Activated T-helper 1 cell treated with anti-CD3 and anti-CD28 coated beads, Interleukin-2, amount 50 U/mL, for 16 hours (primary cell): ENCODE data around the gene ARID4B.
"Not testable (repeated sequence)": the region's sequence is repeated elsewhere in the genome, so short reads cannot be mapped to it uniquely, and the experiment has no call there.

Experiments
- DNase-seq, 2 donors: peaks; one replicate each; pipeline ENCODE4 v3.0.0-alpha.2; 2020; ENCODE audit warnings: low read depth in 1 of 2, low spot score in 1 of 2

ARID4B gene

GRCh38 chr1:235299169-235299858 is 28.7 kb downstream of the ARID4B start:
- DNase-seq: no peak

- DNase-seq: no peak
These were observed 29.2 kb downstream of the ARID4B start for GRCh38 chr1:235298758-235299157.

- DNase-seq: no peak
These were observed 30.4 kb downstream of the ARID4B start for GRCh38 chr1:235297579-235297978.

GRCh38 chr1:235296729-235297128 is 31.2 kb downstream of the ARID4B start:
- no peak for DNase-seq

- no peak for DNase-seq
These were observed 32.1 kb downstream of the ARID4B start for GRCh38 chr1:235295902-235296350.

GRCh38 chr1:235293322-235293942 is 34.5 kb downstream of the ARID4B start:
- no peak for DNase-seq

- DNase-seq: no peak
These were observed 35.2 kb downstream of the ARID4B start for GRCh38 chr1:235292790-235293189.

- no peak for DNase-seq
These were observed 36.3 kb downstream of the ARID4B start for GRCh38 chr1:235291599-235292091.

- DNase-seq: no peak
These were observed 37.1 kb downstream of the ARID4B start for GRCh38 chr1:235290740-235291502.

- no peak for DNase-seq
These were observed 37.9 kb downstream of the ARID4B start for GRCh38 chr1:235289859-235290739.

GRCh38 chr1:235287208-235287882 is 40.6 kb downstream of the ARID4B start:
- no peak for DNase-seq

- DNase-seq: no peak
These were observed 41.3 kb downstream of the ARID4B start for GRCh38 chr1:235286667-235287066.

GRCh38 chr1:235284231-235284769 is 43.7 kb downstream of the ARID4B start:
- DNase-seq: no peak

- DNase-seq: not testable (repeated sequence)
These were observed 44.3 kb downstream of the ARID4B start for GRCh38 chr1:235283636-235284035.

- no peak for DNase-seq
These were observed 47.5 kb downstream of the ARID4B start for GRCh38 chr1:235280467-235280866.

- no peak for DNase-seq
These were observed 48.3 kb downstream of the ARID4B start for GRCh38 chr1:235279694-235280093.

- no peak for DNase-seq
These were observed 49.1 kb downstream of the ARID4B start for GRCh38 chr1:235278915-235279292.

- no peak for DNase-seq
These were observed 49.6 kb downstream of the ARID4B start for GRCh38 chr1:235278233-235278914.

- DNase-seq: no peak
These were observed 50.3 kb downstream of the ARID4B start for GRCh38 chr1:235277709-235278108.

GRCh38 chr1:235275836-235276235 is 52.1 kb downstream of the ARID4B start:
- DNase-seq: no peak
